NCI-H69 (cell line): ENCODE measurements around the gene VPREB1.
"Not testable (repeated sequence)": the region's sequence is repeated elsewhere in the genome, so short reads cannot be mapped to it uniquely, and the experiment has no call there.

ENCODE experiments used
- DNase-seq: peaks from one replicate; lab custom pipeline; 2025; lab: John Stamatoyannopoulos, UW

VPREB1 gene

DNA sequence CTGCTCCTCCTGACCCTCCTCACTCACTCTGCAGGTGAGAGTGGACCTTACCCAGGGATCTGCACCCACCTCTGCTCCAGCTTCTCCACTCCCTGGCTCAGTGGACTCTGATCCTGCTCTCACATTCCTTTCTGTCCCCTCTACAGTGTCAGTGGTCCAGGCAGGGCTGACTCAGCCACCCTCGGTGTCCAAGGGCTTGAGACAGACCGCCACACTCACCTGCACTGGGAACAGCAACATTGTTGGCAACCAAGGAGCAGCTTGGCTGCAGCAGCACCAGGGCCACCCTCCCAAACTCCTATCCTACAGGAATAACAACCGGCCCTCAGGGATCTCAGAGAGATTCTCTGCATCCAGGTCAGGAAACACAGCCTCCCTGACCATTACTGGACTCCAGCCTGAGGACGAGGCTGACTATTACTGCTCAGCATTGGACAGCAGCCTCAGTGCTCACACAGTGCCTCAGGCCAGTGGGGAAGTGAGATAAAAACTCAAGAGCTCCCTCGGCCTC, 29.7 kb upstream of the VPREB1 start:
- no peak for DNase-seq

DNA sequence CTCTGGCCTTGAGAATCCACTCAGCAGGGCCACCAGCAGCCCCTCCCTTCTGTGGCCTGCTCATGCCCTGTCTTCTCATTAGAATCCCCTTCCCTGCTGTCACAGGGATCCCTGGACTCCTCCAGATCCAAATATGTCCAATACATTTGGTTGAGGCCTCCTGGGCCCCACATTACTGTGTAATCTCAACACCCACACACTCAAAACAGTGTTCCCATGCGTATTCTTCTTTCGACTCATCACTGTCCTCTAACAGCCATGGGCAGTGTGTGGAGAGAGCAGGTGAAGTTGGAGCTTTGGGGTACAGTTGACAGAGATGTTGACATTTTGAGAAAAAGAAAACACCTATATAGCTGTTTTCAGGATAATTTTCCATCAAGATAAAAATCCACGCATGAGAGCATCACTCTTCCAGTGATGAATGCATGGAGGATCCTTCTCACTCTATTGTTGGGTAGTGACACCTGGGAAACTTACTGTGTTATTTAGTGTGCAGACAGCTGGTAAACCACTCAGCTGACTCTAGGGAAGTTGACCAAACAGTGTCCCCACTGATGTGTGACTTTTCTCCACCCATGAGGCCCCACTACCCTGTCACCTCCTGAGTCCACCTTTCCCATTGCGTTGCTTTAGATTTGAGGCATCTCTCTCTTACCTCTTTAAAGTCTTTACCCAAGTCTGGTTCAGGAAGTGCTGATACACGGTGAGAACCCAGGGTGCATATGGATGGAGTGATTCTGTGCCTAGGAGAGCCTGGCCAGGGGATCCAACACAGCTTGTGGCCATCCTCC, 28.7 kb upstream of the VPREB1 start:
- no peak for DNase-seq

DNA sequence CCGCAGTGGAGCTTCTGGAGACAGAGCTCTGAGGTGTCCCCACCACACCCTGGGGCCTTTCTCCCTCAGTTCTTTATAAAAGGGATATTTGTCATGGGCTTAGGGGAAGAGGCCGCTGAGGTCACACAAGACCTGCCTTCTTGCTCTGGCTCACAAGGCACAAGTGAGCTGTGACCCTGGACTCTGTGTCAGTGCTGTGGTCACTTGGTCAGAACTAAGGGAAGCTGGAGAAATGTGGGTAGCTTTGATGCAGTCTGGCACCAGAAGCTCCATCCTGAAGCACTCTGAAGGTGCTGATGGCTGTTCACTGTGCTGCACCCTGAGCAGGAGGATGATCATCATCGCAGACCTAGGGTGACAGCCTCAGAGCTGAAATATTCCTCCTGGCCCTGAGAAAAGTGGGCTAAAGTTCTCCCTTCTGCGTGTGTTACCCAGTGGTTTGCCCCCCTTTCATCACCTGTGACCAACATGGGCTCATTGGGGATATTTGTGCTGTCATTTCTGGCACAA, 28.1 kb upstream of the VPREB1 start:
- DNase-seq: no peak

DNA sequence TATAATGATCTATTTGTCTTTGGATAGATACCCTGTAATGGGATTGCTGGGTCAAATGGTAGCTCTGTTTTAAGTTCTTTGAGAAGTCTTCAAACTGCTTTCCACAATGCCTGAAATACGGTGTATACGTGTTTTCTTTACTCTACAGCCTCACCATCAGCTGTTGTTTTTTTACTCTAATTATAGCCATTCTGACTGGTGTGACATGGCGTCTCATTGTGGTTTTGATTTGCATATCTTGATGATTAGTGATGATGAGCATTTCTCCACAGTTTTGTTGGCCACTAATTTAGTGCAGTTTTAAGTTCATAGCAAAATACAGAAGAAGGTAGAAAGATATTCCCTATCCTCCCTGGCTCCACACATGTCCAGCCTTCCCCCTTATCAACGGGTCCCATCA, 26.3 kb upstream of the VPREB1 start:
- no peak for DNase-seq

DNA sequence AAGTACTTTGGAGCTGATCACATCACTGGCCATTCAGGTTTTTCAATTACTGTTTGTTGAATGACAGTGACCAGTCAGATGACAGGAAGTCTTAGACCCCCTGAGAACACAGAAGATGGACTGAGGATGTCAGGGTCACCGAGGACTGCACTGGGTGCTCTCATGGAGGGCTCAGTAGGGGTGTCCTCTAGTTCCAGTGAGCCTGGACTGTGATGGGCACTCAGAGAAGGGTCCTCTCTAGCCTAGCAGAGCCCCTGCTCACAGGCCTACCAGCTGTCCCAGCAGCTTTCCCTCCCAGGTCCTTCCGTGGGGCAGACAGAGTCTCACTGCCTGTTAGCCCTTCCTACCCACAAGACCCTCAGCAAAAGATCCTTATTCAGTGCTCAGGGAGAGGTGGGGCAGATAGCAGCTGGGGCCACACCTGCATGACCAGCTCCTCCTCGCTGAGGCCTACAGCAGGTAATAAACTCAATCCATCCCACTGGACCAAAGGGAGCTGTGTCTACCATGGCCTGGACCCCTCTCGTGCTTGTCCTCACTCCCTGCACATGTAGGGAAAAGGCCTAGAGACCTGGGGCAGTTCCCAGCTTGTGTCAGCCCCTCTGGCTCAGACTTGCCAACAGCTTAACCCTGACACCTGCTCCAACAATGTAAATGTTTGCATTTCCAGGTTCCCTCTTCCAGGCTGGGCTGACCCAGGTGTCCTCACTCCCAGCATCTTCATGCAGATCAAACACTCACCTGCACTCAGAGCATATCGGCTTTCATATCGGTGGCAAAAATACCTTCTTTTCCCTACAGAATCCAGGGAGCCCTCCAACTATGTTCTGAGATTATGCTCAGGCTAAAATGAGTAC, 25.2 kb upstream of the VPREB1 start:
- DNase-seq: peak; percentile 50

DNA sequence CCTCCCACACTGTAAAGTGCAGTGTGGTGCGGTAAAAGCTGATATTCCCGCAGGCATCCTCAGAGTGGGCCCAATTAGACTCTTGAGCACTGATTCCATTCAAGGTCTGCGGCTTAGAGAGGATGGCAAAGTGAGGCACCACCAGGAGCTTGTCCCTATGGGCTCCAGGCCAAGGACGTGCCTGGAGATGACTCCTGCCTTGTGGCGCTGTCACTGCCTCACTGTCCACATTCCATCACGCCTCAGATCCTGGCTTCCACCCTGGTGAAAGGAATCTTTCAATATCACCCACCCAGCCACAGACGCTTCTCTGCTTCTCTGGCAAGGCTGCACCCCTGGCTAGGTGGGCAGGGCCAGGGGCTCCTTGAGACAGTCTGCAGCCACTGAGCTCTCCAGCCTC, 23.5 kb upstream of the VPREB1 start:
- DNase-seq: not testable (repeated sequence)

DNA sequence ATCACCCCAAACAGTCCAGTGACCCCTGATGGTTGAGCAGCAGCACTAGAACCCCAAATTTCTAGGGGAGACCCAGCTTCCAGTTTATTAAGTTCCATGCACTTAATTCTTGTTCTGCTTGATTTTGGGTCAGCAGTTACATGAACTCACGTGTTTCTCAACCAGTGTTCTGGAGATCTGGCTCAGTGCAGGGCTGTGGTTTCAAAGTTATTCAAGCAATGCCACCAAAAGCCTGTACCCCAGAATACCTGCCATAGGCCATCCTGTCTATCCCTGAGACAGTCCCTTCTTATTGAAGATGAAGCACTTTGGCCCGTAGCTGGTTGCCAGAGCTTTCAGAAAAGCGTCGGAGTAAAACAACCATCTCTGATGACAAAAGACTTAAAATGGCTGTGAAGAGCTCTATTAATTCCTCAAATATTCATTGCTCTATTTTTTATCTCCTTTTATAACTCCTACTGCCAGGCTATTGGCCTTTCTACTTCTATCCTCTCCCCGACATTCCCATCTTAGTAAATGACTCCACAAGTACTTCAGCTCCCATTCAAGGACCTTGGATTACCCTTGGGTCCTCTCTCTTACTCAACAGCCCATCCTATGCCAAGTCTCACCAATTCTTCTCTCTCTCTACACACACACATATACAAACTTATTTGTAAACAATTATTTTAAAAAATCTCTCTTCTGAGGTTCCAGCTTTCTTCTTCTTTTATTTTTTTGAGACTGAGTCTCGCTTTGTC, 18.0 kb upstream of the VPREB1 start:
- no peak for DNase-seq

DNA sequence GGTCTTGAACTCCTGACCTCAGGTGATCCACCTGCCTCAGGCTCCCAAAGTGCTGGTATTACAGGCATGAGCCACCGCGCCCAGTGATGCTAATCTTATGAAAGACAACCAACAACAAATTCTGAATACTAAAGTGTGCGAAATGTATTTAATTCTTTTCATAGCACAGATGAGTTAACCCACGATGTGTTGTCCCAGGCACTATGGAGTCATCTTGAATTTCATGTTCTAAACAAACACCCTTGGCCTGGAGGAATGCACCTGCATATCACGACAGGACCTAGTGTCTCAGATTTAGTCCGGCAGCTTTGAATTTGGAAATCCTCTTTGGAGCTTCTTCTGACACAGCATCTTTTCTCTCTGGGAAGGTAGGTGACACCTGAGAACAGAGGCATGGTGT, 16.2 kb upstream of the VPREB1 start:
- no peak for DNase-seq

DNA sequence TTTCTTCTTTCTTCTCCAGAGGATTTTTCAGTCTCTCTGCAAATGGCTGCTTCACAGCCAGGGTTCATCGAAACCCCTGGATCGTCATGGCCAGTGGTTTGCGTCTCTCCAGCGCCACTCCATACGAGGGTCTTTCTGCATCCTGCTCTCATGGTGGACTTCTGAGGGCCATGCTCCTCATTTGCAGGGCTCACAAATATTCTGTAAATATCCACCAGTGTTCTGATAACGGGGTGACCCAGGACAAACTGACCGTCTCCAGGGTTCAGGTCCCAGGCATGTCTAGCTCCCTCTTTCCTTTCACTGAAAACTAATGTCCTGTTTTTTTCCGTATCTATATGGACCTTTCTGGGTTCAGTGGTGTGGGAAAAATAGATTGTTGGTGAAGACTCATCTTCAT, 15.7 kb upstream of the VPREB1 start:
- DNase-seq: no peak

DNA sequence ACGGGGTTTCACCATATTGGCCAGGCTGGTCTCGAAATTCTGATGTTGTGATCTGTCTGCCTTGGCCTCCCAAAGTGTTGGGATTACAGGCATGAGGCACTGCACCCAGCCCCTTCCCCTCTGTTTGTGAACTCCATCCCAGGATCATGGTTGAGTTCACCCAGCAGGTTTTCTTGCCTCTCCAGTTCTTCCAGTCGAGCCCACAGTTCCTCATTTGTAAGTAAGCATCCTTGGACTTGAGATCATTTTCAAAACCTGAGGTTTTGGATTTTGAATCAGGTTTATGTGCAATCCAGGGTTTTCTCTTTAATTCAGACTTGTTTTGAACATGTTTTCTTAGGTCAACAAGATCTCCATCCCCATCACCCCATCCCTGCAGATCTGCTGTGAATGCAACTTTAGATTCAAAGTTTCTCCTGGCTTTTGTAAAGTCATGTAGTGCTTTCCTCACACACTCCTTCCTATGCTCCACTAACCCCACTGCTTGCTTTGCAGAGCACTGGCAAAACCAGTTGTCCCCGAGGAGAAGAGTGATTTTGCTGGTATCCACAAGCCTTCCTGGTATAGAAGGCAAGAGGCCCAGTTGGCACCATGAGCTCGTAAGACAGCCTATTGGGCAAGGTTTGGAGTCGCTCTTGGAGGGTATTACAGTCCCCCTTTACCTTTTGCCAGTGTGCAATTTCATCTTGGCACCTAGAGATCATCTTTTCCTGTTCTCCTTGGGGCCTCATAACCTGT, 14.7 kb upstream of the VPREB1 start:
- no peak for DNase-seq

DNA sequence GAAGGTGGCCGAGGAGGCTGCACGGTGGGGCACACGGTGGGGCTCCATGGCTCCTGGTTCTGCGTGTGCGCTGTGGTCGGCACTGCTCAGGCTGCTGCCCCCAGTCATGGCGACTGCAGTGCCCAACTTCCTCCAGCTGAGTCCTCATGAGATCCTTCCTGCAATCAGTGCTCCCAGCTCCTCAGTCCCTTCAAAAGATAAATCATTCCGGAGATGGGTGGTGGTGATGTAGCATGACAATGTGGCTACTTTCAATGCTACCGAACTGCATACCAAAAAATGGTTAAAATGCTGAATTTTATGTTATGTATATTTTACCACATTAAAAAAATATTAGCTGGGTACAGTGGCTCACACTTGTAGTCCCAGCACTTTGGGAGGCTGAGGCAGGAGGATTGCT, 14.1 kb upstream of the VPREB1 start:
- DNase-seq: no peak

DNA sequence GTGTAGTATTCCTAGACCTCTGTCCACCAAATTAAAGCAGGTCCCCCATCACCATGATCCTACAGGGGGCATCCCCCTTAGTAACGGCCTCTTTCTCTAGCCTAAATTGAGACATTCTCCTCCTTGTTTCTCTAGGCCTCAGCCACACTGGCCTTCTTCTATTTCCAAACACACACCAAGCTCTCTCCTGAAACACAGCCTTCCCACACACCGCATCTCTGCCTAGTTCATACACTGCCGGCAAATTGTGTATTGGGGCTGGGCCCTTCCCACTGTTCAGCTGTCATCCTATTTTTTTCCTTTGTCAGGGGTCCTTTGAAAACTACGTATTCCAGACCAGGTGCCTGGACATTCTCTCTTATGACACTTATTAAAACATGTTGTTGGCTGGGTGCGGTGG, 11.5 kb upstream of the VPREB1 start:
- DNase-seq: no peak

DNA sequence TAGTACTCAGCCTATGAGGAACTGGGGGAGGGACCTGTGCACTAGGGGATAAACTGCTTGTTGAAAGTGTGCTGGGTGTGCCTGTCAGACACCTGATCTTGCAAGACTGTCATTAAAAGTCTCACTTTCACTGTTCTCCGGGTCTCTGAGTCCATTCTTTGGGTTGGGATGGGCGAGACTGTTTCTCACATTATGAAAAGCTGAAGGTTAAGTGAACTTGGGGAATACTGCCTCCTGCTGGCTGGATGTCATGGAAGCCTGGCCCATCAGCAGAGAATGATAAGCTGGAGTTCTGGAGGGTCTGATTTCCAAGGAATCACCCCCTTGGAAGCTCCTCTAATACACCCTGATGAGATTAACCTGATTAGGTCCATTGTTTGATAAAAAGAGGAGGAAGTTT, 9.0 kb upstream of the VPREB1 start:
- DNase-seq: peak; percentile 27

DNA sequence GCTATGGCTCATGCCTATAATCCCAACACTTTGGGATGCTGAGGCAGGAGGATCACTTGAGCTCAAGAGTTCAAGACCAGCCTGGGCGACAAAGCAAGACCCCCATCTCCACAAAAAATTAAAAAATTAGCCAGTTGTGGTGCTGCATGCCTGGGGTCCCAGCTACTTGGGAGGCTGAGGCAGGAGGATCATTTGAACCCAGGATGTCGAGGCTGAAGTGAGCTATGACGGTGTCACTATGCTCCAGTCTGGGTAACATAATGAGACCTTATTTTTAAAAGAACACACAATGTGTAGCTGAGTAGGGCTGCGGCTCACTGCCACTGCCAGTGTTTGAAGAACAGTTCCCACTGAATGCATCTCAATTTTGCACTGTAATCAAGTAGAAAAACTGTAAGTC, 7.1 kb upstream of the VPREB1 start:
- no peak for DNase-seq

DNA sequence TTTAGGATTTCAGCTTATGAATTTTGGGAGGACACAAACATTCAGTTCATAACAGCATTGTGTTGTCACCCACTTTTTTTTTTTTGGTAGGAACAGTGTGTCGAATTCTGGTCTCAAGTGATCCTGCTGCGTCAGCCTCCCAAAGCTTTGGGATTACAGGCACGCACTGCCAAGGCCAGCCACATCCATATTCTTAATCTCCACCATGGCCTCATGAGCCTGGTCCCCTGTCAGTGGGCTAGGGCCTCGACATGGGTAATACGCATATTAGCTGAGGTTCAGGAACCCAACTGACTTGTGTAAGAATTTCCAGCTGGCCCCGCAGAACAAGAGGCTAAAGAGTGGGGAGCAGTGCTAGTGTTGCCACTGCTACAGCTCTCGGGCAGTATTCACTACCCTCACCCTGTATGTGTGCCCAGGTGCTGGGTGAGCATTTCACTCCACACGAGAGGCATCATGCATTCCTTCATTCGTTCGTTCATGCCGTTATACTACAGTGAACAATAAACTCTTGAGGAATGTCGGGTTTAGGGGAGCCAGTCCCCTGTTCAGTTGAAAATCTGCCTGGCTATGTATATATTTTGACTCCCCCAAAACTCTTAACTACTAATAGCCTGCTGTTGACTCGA, 5.2 kb upstream of the VPREB1 start:
- no peak for DNase-seq

DNA sequence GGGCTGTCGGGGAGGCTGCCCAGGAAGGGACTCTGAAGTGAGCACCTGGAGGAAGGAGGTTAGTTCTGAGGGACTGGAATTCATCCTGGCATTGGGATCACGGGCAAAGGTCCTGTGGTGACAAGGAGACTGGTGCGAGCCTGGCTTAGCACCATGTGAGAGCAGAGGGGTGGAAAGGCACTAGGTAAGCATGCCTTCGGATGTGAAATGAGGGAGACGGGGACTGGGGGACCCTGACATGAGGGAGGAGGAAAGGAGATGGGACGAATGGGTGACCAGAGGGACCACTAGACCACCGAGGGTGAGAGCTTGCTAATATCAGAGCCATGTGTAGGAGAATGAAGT, 3.1 kb upstream of the VPREB1 start:
- DNase-seq: no peak

DNA sequence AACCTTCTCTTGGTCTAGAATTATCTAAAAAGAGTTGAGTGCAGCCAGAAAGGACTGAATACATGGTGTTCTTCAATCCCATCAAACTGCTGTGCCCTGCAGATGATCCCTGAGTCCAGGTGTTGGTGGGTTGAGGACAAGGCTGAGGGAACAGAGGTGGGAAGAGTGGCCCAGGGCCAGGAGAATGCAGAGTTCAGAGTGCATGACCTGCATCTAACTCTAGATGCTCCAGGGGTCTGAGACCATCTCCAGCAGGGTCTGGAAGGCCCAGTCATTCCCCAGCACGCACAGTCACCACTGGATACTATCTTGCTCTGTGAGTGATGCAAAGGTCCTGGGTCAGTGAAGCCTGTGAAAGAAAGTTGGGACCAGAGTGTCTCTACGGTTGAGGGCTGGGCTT, 2.1 kb upstream of the VPREB1 start:
- no peak for DNase-seq

DNA sequence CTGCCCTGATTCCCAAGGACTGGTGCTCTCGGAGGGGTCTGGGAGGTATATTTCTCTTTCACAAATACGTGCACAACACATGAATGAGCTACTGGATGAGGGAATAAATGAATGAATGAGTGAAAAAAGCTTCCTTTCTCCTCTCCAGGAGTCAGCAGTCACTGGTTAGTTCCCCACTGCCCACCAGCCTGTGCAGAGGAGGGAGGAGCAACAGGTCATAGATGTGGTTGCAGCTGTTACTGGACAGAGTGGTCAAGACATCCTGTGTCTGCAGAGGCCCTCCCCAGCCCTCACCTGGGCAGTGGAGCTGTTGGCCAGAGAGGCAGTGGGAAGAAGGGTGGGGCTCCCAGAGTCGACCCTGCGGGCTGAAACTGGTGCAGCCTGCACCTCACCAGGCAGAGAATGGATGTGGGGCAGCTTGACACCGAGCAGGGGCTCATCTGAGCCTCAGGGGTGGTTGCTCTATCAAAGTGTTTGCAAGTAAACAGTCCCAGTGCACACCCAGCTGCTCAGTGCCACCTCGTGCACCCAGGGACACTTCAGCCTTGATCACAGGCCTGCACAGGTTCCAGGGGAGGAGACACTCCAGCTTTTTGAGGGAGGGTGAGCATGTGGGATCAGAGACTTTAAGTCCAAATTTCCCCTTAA, 1.4 kb upstream of the VPREB1 start:
- no peak for DNase-seq

DNA sequence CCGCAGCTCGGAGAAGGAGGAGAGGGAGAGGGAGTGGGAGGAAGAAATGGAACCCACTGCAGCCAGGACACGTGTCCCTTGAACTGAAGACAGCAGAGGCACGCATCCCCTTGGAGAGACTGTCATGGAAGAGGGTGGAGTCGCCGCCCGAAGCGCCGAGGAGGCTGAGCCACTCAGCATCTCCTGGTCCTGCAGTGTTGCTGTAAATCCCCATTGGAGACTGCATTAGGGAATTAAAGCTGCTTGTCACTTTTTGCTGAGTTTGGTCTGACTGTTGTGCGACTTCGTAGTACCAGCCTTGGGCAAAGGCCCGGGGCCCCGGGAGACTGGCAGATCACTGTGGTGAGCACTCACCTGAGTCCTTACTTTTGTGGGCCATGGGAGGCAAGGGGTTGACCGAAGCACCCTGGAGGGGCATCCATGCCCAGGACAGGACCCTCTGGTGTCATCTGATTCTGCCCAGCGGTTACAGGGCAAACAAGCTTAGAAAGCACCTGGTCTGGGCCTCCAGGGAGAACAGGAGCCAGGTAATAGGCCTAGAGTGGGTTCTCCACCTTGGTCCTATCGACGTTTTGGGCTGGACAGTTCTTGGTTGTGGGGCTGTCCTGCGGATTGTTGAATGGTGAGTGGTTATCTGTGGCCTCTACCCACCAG, 797 bp downstream of the VPREB1 start:
- no peak for DNase-seq

DNA sequence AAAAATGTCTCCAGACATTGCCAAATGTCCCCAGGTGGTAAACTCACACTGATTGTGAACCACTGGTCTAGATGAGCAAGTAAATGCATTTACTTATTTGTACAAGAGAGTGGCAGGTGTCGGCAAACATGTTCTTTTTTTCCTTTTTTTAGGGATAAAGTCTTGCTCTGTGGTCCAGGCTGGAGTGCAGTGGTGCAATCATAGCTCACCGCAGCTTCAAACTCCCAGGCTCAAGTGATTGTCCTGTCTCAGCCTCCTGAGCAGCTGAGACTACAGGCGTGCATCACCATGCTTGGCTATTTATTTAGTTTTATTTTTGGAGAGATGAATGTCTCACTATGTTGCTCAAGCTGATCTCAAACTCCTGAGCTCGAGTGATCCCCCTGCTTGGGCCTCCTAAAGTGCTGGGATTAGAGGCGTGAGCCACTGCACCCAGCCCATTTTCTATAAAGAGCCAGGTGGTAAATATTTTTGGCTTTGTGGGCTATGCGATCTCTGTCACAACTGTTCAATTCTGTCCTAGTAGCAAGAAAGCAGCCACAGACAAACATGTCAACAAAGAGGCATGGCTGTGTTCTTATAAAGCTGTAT, 1.4 kb downstream of the VPREB1 start:
- no peak for DNase-seq
